ENCODE data around the gene ENTPD7.

DNA sequence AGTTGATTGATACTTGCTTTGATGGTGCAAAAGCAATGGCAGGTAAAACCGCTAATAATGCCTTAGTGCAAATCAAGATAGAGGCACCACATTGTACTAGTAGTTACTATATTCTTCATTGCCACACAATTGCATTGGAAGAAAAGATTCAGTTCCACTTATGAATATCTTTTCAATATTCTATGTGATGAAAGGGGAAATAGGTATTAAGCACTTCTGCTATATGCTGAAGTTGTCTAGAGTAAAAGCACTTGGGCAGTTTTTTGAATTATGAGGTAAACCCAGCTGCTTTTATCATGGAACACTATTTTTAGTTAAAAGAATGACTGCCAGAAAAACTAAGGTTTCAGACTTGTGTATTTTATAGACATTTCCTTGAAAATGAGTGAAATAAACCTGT, 15.5 kb downstream of the ENTPD7 start:
- TF ChIP-seq, protein P1, sequence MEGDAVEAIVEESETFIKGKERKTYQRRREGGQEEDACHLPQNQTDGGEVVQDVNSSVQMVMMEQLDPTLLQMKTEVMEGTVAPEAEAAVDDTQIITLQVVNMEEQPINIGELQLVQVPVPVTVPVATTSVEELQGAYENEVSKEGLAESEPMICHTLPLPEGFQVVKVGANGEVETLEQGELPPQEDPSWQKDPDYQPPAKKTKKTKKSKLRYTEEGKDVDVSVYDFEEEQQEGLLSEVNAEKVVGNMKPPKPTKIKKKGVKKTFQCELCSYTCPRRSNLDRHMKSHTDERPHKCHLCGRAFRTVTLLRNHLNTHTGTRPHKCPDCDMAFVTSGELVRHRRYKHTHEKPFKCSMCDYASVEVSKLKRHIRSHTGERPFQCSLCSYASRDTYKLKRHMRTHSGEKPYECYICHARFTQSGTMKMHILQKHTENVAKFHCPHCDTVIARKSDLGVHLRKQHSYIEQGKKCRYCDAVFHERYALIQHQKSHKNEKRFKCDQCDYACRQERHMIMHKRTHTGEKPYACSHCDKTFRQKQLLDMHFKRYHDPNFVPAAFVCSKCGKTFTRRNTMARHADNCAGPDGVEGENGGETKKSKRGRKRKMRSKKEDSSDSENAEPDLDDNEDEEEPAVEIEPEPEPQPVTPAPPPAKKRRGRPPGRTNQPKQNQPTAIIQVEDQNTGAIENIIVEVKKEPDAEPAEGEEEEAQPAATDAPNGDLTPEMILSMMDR (IDR thresholded peaks at IDR 0.05) = no peak
- no peak for TF ChIP-seq POLR2A (IDR thresholded peaks at IDR 0.05)
